Measurements from ENCODE around the gene CHST4. TPM values are rescaled to one million over a fixed set of nuclear protein-coding genes. Genes with fewer than 3 reads are reported as not detected.

The CHST4 gene
- total RNA-seq, 1 donor from 2014 or later: 0.09 TPM

DNA sequence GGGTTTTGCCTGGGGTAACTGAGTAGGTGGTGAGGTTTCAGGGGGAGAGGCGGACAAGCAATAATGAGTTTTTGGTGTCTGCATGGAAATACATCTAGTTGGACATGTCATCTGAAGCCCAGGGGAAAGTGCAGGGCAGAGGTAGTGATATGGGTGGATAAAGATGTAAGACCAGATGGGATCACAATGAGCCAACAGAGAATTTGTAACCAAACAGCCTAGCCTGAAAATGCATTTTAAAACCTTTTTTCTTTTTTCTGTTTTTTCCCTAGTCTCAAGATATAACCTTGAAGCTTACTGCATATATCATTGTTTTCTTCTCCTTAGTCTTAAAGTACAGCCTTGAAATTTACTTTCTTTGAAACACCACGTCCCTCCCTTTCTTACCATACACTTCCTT, 33.4 kb upstream of the CHST4 start:
- H3K27ac ChIP-seq (ENCODE audit: low read depth, low read length): no peak overlapping the region
- H3K9ac ChIP-seq (ENCODE audit: low read length): no peak overlapping the region
- no peaks in the 10 kb centered on the region for H3K4me1 Mint-ChIP-seq (ENCODE audit: low read depth, unreplicated experiment)
- no peaks in the 10 kb centered on the region for H3K9me3 ChIP-seq (ENCODE audit: insufficient read depth, low read depth, low read length)
- H4K20me1 ChIP-seq (ENCODE audit: insufficient read depth, low read length): no peaks in the 10 kb centered on the region
- FAIRE-seq (no peak), DNase-seq (ENCODE audit: low read depth) (no peak)
- no peak overlapping the region for H3K4me3 ChIP-seq (ENCODE audit: insufficient read depth, low read depth, low read length)
- no peak overlapping the region for H2AFZ ChIP-seq (ENCODE audit: low read depth, low read length)
- TF ChIP-seq EZH2 (IDR thresholded peaks at IDR 0.05; ENCODE audit: insufficient read depth, low read length): no peak
- TF ChIP-seq, protein P1, sequence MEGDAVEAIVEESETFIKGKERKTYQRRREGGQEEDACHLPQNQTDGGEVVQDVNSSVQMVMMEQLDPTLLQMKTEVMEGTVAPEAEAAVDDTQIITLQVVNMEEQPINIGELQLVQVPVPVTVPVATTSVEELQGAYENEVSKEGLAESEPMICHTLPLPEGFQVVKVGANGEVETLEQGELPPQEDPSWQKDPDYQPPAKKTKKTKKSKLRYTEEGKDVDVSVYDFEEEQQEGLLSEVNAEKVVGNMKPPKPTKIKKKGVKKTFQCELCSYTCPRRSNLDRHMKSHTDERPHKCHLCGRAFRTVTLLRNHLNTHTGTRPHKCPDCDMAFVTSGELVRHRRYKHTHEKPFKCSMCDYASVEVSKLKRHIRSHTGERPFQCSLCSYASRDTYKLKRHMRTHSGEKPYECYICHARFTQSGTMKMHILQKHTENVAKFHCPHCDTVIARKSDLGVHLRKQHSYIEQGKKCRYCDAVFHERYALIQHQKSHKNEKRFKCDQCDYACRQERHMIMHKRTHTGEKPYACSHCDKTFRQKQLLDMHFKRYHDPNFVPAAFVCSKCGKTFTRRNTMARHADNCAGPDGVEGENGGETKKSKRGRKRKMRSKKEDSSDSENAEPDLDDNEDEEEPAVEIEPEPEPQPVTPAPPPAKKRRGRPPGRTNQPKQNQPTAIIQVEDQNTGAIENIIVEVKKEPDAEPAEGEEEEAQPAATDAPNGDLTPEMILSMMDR (IDR thresholded peaks at IDR 0.05; ENCODE audit: insufficient read depth, low read depth, low read length): no peak
- peaks cover 1% of the 10 kb centered on the region for H3K9me3 Mint-ChIP-seq (ENCODE audit: unreplicated experiment)
- H3K36me3 ChIP-seq (ENCODE audit: insufficient read depth, low read length): no peaks in the 10 kb centered on the region
- no peaks in the 10 kb centered on the region for H3K4me1 ChIP-seq (ENCODE audit: insufficient read depth, low read length)
- H3K4me2 ChIP-seq (ENCODE audit: low read length): no peak overlapping the region
- H3K27me3 ChIP-seq (ENCODE audit: insufficient read depth, low read length): peaks cover 4% of the 10 kb centered on the region
- H3K4me3 Mint-ChIP-seq (ENCODE audit: unreplicated experiment): no peak overlapping the region
- H3K27ac Mint-ChIP-seq (ENCODE audit: unreplicated experiment): no peak overlapping the region
- no peaks in the 10 kb centered on the region for H3K79me2 ChIP-seq (ENCODE audit: insufficient read depth, low read length)
- peaks cover under 1% of the 10 kb centered on the region for H3K27me3 Mint-ChIP-seq (ENCODE audit: low read depth, unreplicated experiment)
- H3K36me3 Mint-ChIP-seq (ENCODE audit: low read depth, unreplicated experiment): no peaks in the 10 kb centered on the region

- Histone ChIP-seq H2AFZ (ENCODE audit: low read depth, low read length) (no peak overlapping the region), H3K4me1 (ENCODE audit: insufficient read depth, low read length) (no peaks in the 10 kb centered on the region), H3K9ac (ENCODE audit: low read length) (no peak overlapping the region), H3K4me2 (ENCODE audit: low read length) (no peak overlapping the region), H3K36me3 (ENCODE audit: insufficient read depth, low read length) (no peaks in the 10 kb centered on the region), H3K27me3 (ENCODE audit: insufficient read depth, low read length) (peaks cover 4% of the 10 kb centered on the region), H3K79me2 (ENCODE audit: insufficient read depth, low read length) (no peaks in the 10 kb centered on the region), H3K27ac (ENCODE audit: low read depth, low read length) (no peak overlapping the region), H3K9me3 (ENCODE audit: insufficient read depth, low read depth, low read length) (no peaks in the 10 kb centered on the region), H3K4me3 (ENCODE audit: insufficient read depth, low read depth, low read length) (no peak overlapping the region), H4K20me1 (ENCODE audit: insufficient read depth, low read length) (no peaks in the 10 kb centered on the region)
- DNase-seq (ENCODE audit: low read depth): no peak
- no peaks in the 10 kb centered on the region for H3K36me3 Mint-ChIP-seq (ENCODE audit: low read depth, unreplicated experiment)
- no peak for TF ChIP-seq EZH2 (IDR thresholded peaks at IDR 0.05; ENCODE audit: insufficient read depth, low read length)
- TF ChIP-seq, protein P1 (IDR thresholded peaks at IDR 0.05; ENCODE audit: insufficient read depth, low read depth, low read length): no peak
- no peak overlapping the region for H3K4me3 Mint-ChIP-seq (ENCODE audit: unreplicated experiment)
- H3K27ac Mint-ChIP-seq (ENCODE audit: unreplicated experiment): no peak overlapping the region
- H3K27me3 Mint-ChIP-seq (ENCODE audit: low read depth, unreplicated experiment): no peaks in the 10 kb centered on the region
- H3K4me1 Mint-ChIP-seq (ENCODE audit: low read depth, unreplicated experiment): no peaks in the 10 kb centered on the region
- no peak for FAIRE-seq
- peaks cover 3% of the 10 kb centered on the region for H3K9me3 Mint-ChIP-seq (ENCODE audit: unreplicated experiment)
Observed at GRCh38 chr16:71493213-71493612, 33.0 kb upstream of the CHST4 start.

DNA sequence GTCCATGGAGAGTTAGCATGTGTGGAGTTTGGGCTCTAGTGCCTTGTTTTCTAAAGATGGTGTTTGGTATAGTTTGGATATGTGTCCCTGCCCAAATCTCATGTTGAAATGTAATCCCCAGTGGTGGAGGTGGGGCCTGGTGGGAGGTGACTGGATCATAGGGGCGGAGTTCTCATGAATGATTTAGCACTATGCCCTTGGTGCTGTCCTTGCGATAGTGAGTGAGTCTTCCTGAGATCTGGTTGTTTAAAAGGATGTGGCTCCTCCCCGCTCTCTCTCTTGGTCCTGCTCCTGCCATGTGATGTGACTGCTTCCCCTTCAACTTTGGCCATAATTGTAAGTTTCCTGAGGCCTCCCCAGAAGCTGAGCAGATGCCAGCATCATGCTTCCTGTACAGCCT, 28.2 kb upstream of the CHST4 start:
- H3K27me3 ChIP-seq (ENCODE audit: insufficient read depth, low read length): no peaks in the 10 kb centered on the region
- Mint-ChIP-seq H3K27ac (ENCODE audit: unreplicated experiment) (no peak overlapping the region), H3K9me3 (ENCODE audit: unreplicated experiment) (peaks cover 5% of the 10 kb centered on the region), H3K36me3 (ENCODE audit: low read depth, unreplicated experiment) (no peaks in the 10 kb centered on the region), H3K4me3 (ENCODE audit: unreplicated experiment) (no peak overlapping the region), H3K27me3 (ENCODE audit: low read depth, unreplicated experiment) (peaks cover 11% of the 10 kb centered on the region), H3K4me1 (ENCODE audit: low read depth, unreplicated experiment) (no peaks in the 10 kb centered on the region)
- H3K4me2 ChIP-seq (ENCODE audit: low read length): no peak overlapping the region
- H3K9ac ChIP-seq (ENCODE audit: low read length): no peak overlapping the region
- H3K79me2 ChIP-seq (ENCODE audit: insufficient read depth, low read length): no peaks in the 10 kb centered on the region
- H3K4me1 ChIP-seq (ENCODE audit: insufficient read depth, low read length): no peaks in the 10 kb centered on the region
- no peaks in the 10 kb centered on the region for H3K36me3 ChIP-seq (ENCODE audit: insufficient read depth, low read length)
- H3K4me3 ChIP-seq (ENCODE audit: insufficient read depth, low read depth, low read length): no peak overlapping the region
- H3K9me3 ChIP-seq (ENCODE audit: insufficient read depth, low read depth, low read length): no peaks in the 10 kb centered on the region
- H3K27ac ChIP-seq (ENCODE audit: low read depth, low read length): no peak overlapping the region
- FAIRE-seq: no peak
- no peaks in the 10 kb centered on the region for H4K20me1 ChIP-seq (ENCODE audit: insufficient read depth, low read length)
- no peak for TF ChIP-seq EZH2 (IDR thresholded peaks at IDR 0.05; ENCODE audit: insufficient read depth, low read length)
- TF ChIP-seq, protein P1 (IDR thresholded peaks at IDR 0.05; ENCODE audit: insufficient read depth, low read depth, low read length): no peak
- DNase-seq (ENCODE audit: low read depth): no peak
- no peak overlapping the region for H2AFZ ChIP-seq (ENCODE audit: low read depth, low read length)
